SK-N-SH (cell line): Measurements from ENCODE around the gene MRAP.

Source experiments
- CTCF ChIP-seq: fragments of 200-600 bp; sonication (generic); IDR thresholded peaks from 2 replicates; pipeline ENCODE4 v1.6.1; 2017; ENCODE audit warnings: antibody characterized with exemption, mild to moderate bottlenecking, moderate library complexity
- MAX ChIP-seq: IDR thresholded peaks from 2 replicates; pipeline ENCODE4 v1.4.0; 2012; ENCODE audit warnings: low read depth
- POLR2AphosphoS5 ChIP-seq: IDR thresholded peaks from 2 replicates; pipeline ENCODE4 v1.6.1; 2012; ENCODE audit warnings: low read depth, low read length
- RXRA ChIP-seq: IDR thresholded peaks from 2 replicates; pipeline ENCODE4 v1.4.0; 2012; ENCODE audit warnings: low read depth, mild to moderate bottlenecking, borderline replicate concordance

- TF ChIP-seq RXRA (no peak), CTCF (no peak), MAX (no peak), POLR2AphosphoS5 (no peak)
Observed at GRCh38 chr21:32316361-32317215, 17.9 kb downstream of the MRAP start.
